Ectodermal cell (in vitro differentiated cells): ENCODE measurements around the gene RAD54L2.
A peak's percentile ranks its signal among the peaks of the same experiment; 100 is the strongest.
"Not testable (repeated sequence)": the region's sequence is repeated elsewhere in the genome, so short reads cannot be mapped to it uniquely, and the experiment has no call there.

Source experiments
- H3K27ac ChIP-seq: 2 replicates; pipeline ENCODE4 v1.7.0; 2013; ENCODE audit warnings: mild to moderate bottlenecking, low read depth, low read length; ENCODE audit not compliant: insufficient read depth, poor library complexity, severe bottlenecking
- H3K27me3 ChIP-seq: 2 replicates; pipeline ENCODE4 v1.7.0; 2013; ENCODE audit warnings: mild to moderate bottlenecking, low read length; ENCODE audit not compliant: insufficient read depth, control insufficient read depth, poor library complexity, severe bottlenecking
- H3K36me3 ChIP-seq: one replicate; pipeline ENCODE4 v1.7.0; 2013; ENCODE audit warnings: low read length; ENCODE audit not compliant: control insufficient read depth, insufficient read depth
- H3K4me1 ChIP-seq: one replicate; pipeline ENCODE4 v1.7.0; 2013; ENCODE audit warnings: low read length; ENCODE audit not compliant: control insufficient read depth, insufficient read depth
- H3K4me3 ChIP-seq: 2 replicates; pipeline ENCODE4 v1.7.0; 2013; ENCODE audit warnings: low read depth, low read length, control low read depth; ENCODE audit not compliant: insufficient read depth
- H3K9me3 ChIP-seq: 2 replicates; pipeline ENCODE4 v1.7.0; 2013; ENCODE audit warnings: mild to moderate bottlenecking, low read length, moderate library complexity; ENCODE audit not compliant: control insufficient read depth
- WGBS, 2 experiments: methylation state at CpG; one replicate each; pipeline ENCODE4 v1.1.7; 2013; ENCODE audit warnings: missing lambda C conversion rate in 2 of 2; 5-methylcytosine and 5-hydroxymethylcytosine counted together

RAD54L2 gene

DNA sequence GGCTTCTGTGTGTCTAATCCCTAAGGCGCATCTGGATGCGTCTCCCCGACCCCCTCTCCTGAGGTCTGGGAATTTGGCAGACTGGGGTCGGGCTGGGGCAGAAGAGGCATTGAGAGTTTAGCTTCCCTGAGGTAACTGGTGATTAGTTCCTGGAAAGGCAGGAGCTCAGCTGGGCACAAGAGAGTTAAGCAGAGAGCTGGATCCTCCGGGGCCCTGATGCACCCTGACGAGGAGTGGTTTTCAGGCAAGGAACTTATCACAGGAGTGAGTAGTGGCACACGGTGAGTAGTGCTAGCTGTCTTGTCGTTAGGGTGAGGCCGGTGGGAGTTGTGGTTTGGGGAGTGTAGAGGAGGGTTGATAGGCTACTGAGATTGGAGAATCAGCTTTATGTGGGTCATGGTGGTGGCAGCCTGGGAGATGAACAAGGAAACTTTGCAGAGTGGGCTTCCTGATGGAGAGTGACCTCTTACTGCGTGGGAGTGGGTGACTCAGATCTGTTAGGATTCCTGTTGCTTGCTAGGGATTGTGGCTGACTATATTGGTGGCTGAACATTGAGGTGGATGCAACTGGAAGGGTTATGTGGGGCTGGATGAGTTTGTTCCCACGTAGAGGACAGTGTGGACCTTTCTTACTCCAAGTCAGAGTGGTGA, 897 bp downstream of the RAD54L2 start:
- WGBS, 2 experiments, result 6 to 7% methylated on average over 11 of the region's 11 CpGs
- Histone ChIP-seq H3K27me3 (no peaks in the 10 kb centered on the region), H3K4me3 (peak overlapping the region; percentile 95), H3K9me3 (no peaks in the 10 kb centered on the region), H3K36me3 (peaks cover 6% of the 10 kb centered on the region), H3K4me1 (peaks cover 7% of the 10 kb centered on the region), H3K27ac (peak overlapping the region; percentile 95)

DNA sequence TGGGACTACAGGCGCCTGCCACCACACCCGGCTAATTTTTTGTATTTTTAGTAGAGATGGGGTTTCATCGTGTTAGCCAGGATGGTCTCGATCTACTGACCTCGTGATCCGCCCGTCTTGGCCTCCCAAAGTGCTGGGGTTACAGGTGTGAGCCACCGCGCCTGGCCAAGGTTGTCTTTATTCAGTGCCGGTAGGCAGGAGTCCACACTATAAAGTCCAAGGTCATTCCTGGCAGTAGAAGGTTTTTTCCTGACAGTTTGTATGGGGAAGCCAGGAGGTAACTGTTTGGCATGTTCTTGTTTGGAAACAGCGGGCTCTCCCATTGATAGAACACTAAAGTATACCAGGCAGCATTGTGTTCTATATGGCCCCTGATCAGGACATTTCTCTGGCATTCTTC, 4.1 kb downstream of the RAD54L2 start:
- not testable (repeated sequence) for H3K27ac ChIP-seq, H3K9me3 ChIP-seq, H3K4me1 ChIP-seq, H3K36me3 ChIP-seq, H3K4me3 ChIP-seq, H3K27me3 ChIP-seq
- 93 to 95% methylated on average over 11 of the region's 11 CpGs for WGBS, 2 experiments

DNA sequence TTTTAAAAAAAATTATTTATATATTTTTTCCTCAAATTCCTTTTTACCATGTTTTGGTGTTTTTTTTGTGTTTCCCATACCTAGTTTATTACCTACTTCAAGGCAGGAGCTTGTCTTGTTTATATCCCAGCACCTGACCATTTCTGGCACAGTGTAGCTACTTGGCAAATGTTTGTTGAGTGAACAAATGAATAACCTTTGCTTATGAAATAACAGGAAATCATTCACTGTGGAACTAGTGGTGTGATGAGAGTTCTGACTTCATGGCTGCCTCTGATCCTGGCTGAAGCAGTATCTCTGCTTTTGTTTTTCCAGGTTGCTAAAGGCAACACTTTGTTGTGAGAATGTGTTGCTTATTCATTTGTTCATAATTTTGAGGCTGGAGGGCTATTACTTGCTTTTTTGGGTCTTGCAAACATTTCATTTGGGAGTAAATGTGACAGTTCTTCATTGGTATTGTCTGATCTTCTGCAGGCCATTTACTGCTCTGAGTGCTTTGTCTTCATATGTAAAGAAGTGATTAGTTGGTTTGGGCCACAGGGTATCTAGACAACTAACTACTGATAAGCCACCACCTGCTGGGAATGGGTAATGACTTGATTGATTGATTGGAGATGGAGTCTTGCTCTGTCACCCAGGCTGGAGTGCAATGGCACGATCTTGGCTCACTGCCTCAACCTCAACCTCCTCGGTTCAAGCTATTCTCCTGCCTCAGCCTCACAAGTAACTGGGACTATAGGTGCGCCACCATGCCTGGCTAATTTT, 5.7 kb downstream of the RAD54L2 start:
- no peaks in the 10 kb centered on the region for H3K27me3 ChIP-seq
- H3K4me3 ChIP-seq, result no peak overlapping the region
- H3K9me3 ChIP-seq, result no peaks in the 10 kb centered on the region
- H3K36me3 ChIP-seq, result peaks cover 10% of the 10 kb centered on the region
- H3K4me1 ChIP-seq, result peaks cover 7% of the 10 kb centered on the region
- 93 to 96% methylated on average over 3 of the region's 3 CpGs for WGBS, 2 experiments
- no peak overlapping the region for H3K27ac ChIP-seq

DNA sequence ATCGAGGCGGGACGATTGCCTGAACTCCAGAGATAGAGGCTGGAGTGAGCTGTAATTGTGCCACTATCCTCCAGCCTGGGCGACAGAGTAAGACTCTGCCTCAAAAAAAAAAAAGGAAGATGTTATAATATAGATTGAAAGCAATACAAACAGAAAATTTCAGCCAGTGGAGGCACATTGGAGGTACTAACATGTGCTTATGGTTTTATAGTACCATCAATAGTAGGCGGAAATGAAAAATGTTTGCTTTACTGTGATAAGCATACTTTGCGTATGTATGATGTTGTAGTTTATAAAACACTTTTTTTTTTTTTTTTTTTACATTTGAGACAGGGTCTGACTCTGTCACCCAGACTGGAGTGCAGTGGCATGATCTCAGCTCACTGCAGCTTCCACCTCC, 8.8 kb downstream of the RAD54L2 start:
- Histone ChIP-seq H3K4me3 (no peak overlapping the region), H3K36me3 (peaks cover 9% of the 10 kb centered on the region), H3K27ac (no peak overlapping the region), H3K9me3 (no peaks in the 10 kb centered on the region), H3K27me3 (no peaks in the 10 kb centered on the region), H3K4me1 (no peaks in the 10 kb centered on the region)
- 93 to 94% methylated on average over 6 of the region's 6 CpGs for WGBS, 2 experiments

DNA sequence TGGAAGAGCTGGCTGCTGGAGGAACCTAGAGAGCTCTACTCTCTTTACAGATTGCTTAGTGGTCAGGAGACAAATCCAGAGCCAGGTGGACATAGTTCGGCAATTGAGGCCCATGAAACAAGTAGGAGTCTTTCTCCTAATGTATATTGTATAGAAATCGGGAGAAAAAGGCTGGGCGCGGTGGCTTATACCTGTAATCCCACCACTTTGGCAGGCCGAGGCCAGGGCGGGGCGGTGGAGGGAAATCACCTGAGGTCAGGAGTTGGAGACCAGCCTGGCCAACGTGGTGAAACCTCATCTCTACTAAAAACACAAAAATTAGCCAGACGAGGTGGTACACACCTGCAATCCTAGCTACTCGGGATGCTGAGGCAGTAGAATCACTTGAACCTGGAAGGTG, 10.8 kb downstream of the RAD54L2 start:
- Histone ChIP-seq H3K27ac (no peak overlapping the region), H3K27me3 (no peaks in the 10 kb centered on the region), H3K4me3 (no peak overlapping the region), H3K36me3 (peaks cover 17% of the 10 kb centered on the region), H3K4me1 (no peaks in the 10 kb centered on the region), H3K9me3 (no peaks in the 10 kb centered on the region)
- 91 to 94% methylated on average over 10 of the region's 10 CpGs for WGBS, 2 experiments

DNA sequence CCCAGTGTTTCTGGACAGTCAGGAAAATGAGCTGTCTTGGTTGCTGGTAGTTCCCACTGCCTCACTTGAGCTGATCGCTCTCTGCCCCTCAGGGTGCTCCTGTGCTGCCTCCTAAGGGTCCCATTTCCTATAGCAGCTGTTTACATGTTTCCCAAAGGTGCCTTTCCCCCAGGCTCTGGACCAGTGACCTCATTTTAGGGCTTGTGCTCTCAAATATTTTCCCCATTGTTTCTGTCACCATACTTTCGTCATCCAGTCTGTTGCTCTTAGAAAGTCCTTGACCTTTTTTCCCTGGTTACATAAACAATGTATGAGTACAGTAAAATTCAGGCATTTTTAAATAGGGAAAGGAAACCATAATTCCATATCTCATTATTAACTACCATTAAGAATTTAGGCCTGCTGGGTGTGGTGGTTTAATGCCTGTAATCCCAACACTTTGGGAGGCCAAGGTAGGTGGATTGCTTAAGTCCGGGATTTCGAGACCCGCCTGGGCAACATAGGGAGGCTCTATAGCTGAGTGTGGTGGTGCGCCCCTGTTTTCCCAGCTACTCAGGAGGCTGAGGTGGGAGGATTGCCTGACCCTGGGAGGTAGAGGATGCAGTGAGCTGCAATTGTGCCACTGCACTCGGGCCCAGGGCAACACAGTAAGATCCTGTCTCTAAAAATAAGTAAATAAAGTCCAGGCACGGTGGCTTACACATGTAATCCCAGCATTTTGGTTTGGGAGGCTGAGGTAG, 11.7 kb downstream of the RAD54L2 start:
- Histone ChIP-seq H3K4me1 (no peaks in the 10 kb centered on the region), H3K4me3 (no peak overlapping the region), H3K9me3 (no peaks in the 10 kb centered on the region), H3K36me3 (peaks cover 19% of the 10 kb centered on the region), H3K27ac (no peak overlapping the region), H3K27me3 (no peaks in the 10 kb centered on the region)
- 93 to 95% methylated on average over 8 of the region's 8 CpGs for WGBS, 2 experiments

DNA sequence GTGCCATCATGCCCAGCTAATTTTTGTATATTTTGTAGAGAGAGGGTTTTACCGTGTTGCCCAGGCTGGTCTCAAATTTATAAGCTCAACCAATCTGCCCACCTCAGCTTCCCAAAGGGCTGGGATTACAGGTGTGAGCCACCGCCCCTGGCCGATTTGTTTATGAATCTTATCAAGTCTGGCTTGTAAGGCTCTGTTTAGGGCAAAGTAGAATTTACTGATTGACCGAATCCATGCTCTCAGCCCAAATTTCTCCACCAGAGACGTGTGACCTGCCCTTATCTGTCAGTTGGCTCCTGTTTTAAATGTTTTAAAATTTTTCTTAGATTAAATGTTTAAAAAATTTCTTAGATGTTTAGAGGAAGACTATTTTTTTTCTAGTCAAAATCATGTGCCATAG, 19.5 kb downstream of the RAD54L2 start:
- no peak overlapping the region for H3K27ac ChIP-seq
- no peak overlapping the region for H3K4me3 ChIP-seq
- peaks cover 11% of the 10 kb centered on the region for H3K36me3 ChIP-seq
- no peaks in the 10 kb centered on the region for H3K4me1 ChIP-seq
- 92 to 96% methylated on average over 4 to 5 of the region's 5 CpGs for WGBS, 2 experiments
- no peaks in the 10 kb centered on the region for H3K9me3 ChIP-seq
- no peaks in the 10 kb centered on the region for H3K27me3 ChIP-seq

DNA sequence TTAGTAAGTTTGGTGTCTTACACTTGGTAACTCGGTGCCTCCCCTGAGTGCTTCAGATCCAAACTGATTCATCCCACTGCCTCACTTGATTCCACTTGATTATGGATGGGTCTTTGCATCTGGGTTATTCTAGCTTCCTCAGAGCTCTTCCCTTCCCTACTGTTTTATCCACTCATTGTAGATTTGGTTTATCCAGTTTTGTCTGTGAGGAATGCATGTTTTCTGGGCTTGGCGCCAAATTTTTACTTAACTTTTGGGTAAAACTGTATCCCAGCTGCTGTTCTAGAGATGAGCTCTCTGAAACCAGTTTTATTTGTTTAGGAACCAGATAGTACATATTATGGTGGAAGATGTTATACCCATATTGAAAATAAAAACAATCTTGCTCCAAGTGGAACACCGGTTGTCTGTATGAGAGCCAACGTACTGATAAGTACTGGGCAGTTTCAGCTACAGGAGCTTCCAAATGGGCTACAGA, 20.9 kb downstream of the RAD54L2 start:
- H3K9me3 ChIP-seq, result no peaks in the 10 kb centered on the region
- H3K4me3 ChIP-seq, result no peak overlapping the region
- peaks cover under 1% of the 10 kb centered on the region for H3K36me3 ChIP-seq
- 84 to 88% methylated on average over 4 of the region's 4 CpGs for WGBS, 2 experiments
- no peak overlapping the region for H3K27ac ChIP-seq
- no peaks in the 10 kb centered on the region for H3K4me1 ChIP-seq
- H3K27me3 ChIP-seq, result no peaks in the 10 kb centered on the region

DNA sequence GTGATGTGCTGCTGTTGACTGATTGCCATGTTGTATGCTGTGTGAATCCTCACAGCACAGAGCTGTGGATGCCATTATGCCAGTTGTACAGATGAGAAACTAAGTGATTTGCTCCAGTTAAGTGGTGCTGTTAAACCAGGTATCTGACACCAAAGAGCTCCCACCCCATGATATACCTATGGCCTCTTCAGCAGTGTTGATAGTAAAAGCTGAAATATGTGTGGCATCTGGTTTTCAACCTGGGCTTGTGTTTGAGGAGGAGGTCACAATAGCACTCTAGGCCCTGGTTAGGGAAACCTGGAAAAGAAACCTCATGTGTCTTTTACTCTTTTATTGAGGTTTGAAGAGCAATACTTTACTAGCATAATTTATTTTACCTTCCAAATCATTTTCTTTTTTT, 21.4 kb downstream of the RAD54L2 start:
- no peak overlapping the region for H3K27ac ChIP-seq
- H3K27me3 ChIP-seq, result no peaks in the 10 kb centered on the region
- no peaks in the 10 kb centered on the region for H3K4me1 ChIP-seq
- no peak overlapping the region for H3K4me3 ChIP-seq
- H3K9me3 ChIP-seq, result no peaks in the 10 kb centered on the region
- no peaks in the 10 kb centered on the region for H3K36me3 ChIP-seq

DNA sequence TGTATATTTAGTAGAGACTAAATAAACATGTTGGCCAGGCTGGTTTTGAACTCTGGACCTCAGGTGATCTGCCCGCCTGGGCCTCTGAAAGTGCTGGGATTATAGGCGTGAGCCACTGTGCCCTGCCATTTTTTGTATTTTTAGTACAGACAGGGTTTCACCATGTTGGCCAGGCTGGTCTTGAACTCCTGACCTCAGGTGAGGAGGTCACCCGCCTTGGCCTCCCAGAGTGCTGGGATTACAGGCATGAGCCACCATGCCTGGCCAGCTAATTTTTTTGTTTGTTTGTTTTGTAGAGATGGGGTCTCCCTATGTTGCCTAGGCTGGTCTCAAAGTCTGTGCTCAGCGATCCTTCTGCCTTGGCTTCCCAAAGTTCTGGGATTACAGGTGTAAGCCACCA, 23.9 kb downstream of the RAD54L2 start:
- not testable (repeated sequence) for H3K27ac ChIP-seq, H3K27me3 ChIP-seq, H3K9me3 ChIP-seq, H3K36me3 ChIP-seq, H3K4me1 ChIP-seq, H3K4me3 ChIP-seq
- whole genome bisulfite sequencing, 2 experiments, result 93 to 97% methylated on average over 4 of the region's 4 CpGs
